Parathyroid adenoma (tissue), 2 donors: ENCODE data around the gene ISG20L2.
"Not testable (repeated sequence)": the region's sequence is repeated elsewhere in the genome, so short reads cannot be mapped to it uniquely, and the experiment has no call there.

Experiments
- H2AFZ ChIP-seq: fragments of 300-600 bp; sonication (generic); one replicate; pipeline ENCODE4 v1.7.0; 2017; ENCODE audit warnings: antibody characterized with exemption, mild to moderate bottlenecking
- H3K27ac ChIP-seq: fragments of 300-600 bp; sonication (generic); one replicate; pipeline ENCODE4 v1.7.0; 2017
- H3K27me3 ChIP-seq: fragments of 300-600 bp; sonication (generic); one replicate; pipeline ENCODE4 v1.7.0; 2017; ENCODE audit warnings: low read length; ENCODE audit not compliant: control insufficient read depth, insufficient read depth
- H3K36me3 ChIP-seq: fragments of 300-600 bp; sonication (generic); one replicate; pipeline ENCODE4 v1.7.0; 2017; ENCODE audit warnings: low read length; ENCODE audit not compliant: control insufficient read depth, insufficient read depth
- H3K4me1 ChIP-seq: fragments of 300-600 bp; sonication (generic); one replicate; pipeline ENCODE4 v1.7.0; 2017; ENCODE audit warnings: control low read depth
- H3K4me2 ChIP-seq: fragments of 300-600 bp; sonication (generic); one replicate; pipeline ENCODE4 v1.7.0; 2017; ENCODE audit warnings: low read length
- H3K4me3 ChIP-seq: fragments of 300-600 bp; sonication (generic); one replicate; pipeline ENCODE4 v1.7.0; 2017; ENCODE audit warnings: low read depth, low read length
- H3K79me2 ChIP-seq: fragments of 300-600 bp; sonication (generic); one replicate; pipeline ENCODE4 v1.7.0; 2017; ENCODE audit warnings: control low read depth
- H3K9ac ChIP-seq: fragments of 300-600 bp; sonication (generic); one replicate; pipeline ENCODE4 v1.7.0; 2017; ENCODE audit warnings: mild to moderate bottlenecking
- H3K9me3 ChIP-seq: fragments of 300-600 bp; sonication (generic); one replicate; pipeline ENCODE4 v1.7.0; 2017; ENCODE audit warnings: low read length; ENCODE audit not compliant: control insufficient read depth
- TF ChIP-seq, protein P1 (sequence below): fragments of 300-600 bp; sonication (generic); IDR thresholded peaks from one replicate; pipeline ENCODE4 v1.7.0; 2017; ENCODE audit warnings: antibody characterized with exemption, mild to moderate bottlenecking
- donor health status: primary hyperparathyroidism.

The ISG20L2 gene

GRCh38 chr1:156767879-156768604, 39.5 kb upstream of the ISG20L2 start:
- peak overlapping the region; percentile 88 for H3K9ac ChIP-seq
- TF ChIP-seq, protein P1, sequence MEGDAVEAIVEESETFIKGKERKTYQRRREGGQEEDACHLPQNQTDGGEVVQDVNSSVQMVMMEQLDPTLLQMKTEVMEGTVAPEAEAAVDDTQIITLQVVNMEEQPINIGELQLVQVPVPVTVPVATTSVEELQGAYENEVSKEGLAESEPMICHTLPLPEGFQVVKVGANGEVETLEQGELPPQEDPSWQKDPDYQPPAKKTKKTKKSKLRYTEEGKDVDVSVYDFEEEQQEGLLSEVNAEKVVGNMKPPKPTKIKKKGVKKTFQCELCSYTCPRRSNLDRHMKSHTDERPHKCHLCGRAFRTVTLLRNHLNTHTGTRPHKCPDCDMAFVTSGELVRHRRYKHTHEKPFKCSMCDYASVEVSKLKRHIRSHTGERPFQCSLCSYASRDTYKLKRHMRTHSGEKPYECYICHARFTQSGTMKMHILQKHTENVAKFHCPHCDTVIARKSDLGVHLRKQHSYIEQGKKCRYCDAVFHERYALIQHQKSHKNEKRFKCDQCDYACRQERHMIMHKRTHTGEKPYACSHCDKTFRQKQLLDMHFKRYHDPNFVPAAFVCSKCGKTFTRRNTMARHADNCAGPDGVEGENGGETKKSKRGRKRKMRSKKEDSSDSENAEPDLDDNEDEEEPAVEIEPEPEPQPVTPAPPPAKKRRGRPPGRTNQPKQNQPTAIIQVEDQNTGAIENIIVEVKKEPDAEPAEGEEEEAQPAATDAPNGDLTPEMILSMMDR, result no peak
- H3K4me1 ChIP-seq, result peaks cover 6% of the 10 kb centered on the region
- H3K79me2 ChIP-seq, result peaks cover 22% of the 10 kb centered on the region
- H3K4me2 ChIP-seq, result peak overlapping the region; percentile 77
- H3K27me3 ChIP-seq, result no peaks in the 10 kb centered on the region
- H3K27ac ChIP-seq, result peak overlapping the region; percentile 91
- H3K4me3 ChIP-seq, result peak overlapping the region; percentile 96
- no peaks in the 10 kb centered on the region for H3K9me3 ChIP-seq
- H3K36me3 ChIP-seq, result no peaks in the 10 kb centered on the region
- H2AFZ ChIP-seq, result peak overlapping the region; percentile 52

DNA sequence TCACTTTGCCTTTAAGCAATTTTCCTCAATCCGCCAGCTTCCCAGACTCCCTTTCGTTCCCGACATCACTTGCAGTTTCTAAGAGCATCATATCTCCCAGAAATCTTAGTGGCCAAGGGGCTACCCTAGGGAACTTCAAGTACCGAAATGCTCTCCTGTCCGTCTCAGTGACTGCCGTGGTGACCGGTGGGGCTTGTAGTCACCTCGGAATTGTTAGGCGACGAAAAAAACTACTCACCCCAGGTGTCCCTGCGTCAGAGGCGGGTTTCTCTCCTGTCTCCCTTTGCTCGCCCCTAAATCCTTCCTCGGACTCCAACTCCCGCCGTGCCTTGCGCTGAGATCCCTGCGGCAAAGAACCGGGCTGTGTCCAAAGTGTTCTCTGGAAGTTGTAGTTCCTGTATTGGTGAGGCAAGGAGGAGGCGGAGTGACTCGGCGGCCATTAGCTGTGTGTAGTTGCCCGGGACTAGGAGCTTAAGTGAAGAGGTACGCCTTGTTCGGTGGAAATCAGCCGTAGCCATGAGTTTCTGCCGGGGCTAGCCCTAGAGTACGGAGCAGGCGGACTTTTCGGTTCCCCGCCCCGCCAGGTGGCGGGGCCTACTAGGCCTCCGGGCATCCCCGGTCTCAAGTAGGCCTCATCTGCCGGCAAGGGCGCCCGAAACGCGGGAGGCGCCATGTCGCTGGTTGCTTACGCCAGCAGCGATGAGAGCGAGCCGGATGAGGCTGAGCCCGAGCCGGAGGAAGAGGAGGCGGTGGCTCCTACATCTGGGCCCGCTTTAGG, 38.7 kb upstream of the ISG20L2 start, which contains the start of gene PRCC:
TSS of gene PRCC (plus strand) at position 435 of the 778 bp plus-strand sequence. CDS start at position 672, 237 bp downstream.
- H3K9me3 ChIP-seq, result no peaks in the 10 kb centered on the region
- TF ChIP-seq, protein P1, result no peak
- peak within 1 kb of the TSS; percentile 77 for H3K4me2 ChIP-seq
- H3K9ac ChIP-seq, result peak within 1 kb of the TSS; percentile 88
- no peaks in the 10 kb centered on the region for H3K27me3 ChIP-seq
- H3K4me1 ChIP-seq, result no peaks in the 10 kb centered on the region
- H3K27ac ChIP-seq, result peak within 1 kb of the TSS; percentile 91
- H3K36me3 ChIP-seq, result no peaks in the 10 kb centered on the region
- H3K4me3 ChIP-seq, result peak within 1 kb of the TSS; percentile 96
- peak within 1 kb of the TSS; percentile 52 for H2AFZ ChIP-seq
- H3K79me2 ChIP-seq, result peaks cover 21% of the 10 kb centered on the region

- peak overlapping the region; percentile 91 for H3K27ac ChIP-seq
- H3K4me2 ChIP-seq, result peak overlapping the region; percentile 76
- H3K4me3 ChIP-seq, result peak overlapping the region; percentile 96
- peak overlapping the region; percentile 7 for H3K9ac ChIP-seq
- no peaks in the 10 kb centered on the region for H3K4me1 ChIP-seq
- peak overlapping the region; percentile 43 for H2AFZ ChIP-seq
- no peaks in the 10 kb centered on the region for H3K36me3 ChIP-seq
- TF ChIP-seq, protein P1, result no peak
- no peaks in the 10 kb centered on the region for H3K27me3 ChIP-seq
- H3K79me2 ChIP-seq, result peaks cover 21% of the 10 kb centered on the region
- H3K9me3 ChIP-seq, result no peaks in the 10 kb centered on the region
Measured at GRCh38 chr1:156766298-156767100, 37.9 kb upstream of the ISG20L2 start.

DNA sequence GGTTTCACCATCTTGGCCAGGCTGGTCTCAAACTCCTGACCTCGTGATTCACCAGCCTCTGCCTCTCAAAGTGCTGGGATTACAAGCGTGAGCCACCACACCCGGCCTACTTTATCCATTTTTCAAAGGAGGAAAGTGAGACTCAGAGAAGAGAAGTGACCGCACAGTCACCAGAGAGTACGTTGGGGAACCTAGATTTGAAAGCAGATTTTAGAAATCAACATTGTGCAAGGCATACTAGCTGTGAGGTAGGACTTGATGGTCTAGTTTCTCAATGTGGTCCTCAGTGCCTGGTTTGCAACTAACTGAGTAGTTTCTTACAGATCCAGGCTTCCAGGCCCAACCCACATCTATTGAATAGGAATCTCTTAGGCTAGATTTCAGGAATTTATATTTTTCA, 37.1 kb upstream of the ISG20L2 start:
- H2AFZ ChIP-seq, result peak overlapping the region; percentile 43
- TF ChIP-seq, protein P1, result no peak
- no peaks in the 10 kb centered on the region for H3K27me3 ChIP-seq
- H3K79me2 ChIP-seq, result peaks cover 14% of the 10 kb centered on the region
- H3K36me3 ChIP-seq, result no peaks in the 10 kb centered on the region
- H3K27ac ChIP-seq, result peak overlapping the region; percentile 91
- no peak overlapping the region for H3K9ac ChIP-seq
- no peaks in the 10 kb centered on the region for H3K9me3 ChIP-seq
- H3K4me1 ChIP-seq, result peaks cover 2% of the 10 kb centered on the region
- H3K4me2 ChIP-seq, result peak overlapping the region; percentile 76
- H3K4me3 ChIP-seq, result peak overlapping the region; percentile 96

DNA sequence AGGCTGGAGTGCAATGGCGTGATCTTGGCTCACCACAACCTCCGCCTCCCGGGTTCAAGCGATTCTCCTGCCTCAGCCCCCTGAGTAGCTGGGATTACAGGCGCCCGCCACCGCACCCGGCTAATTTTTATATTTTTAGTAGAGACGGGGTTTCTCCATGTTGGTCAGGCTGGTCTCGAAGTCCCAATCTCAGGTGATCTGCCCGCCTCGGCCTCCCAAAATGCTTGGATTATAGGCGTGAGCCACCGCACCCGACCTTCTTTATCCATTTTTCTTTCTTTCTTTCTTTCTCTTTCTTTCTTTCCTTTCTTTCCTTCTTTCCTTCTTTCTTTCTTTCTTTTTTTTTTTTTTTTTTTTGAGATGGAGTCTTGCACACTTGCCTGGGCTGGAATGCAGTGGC, 36.6 kb upstream of the ISG20L2 start:
- not testable (repeated sequence) for H3K36me3 ChIP-seq, H3K27me3 ChIP-seq, H3K27ac ChIP-seq, H3K9me3 ChIP-seq, H2AFZ ChIP-seq, H3K4me1 ChIP-seq, H3K4me2 ChIP-seq, H3K79me2 ChIP-seq, H3K9ac ChIP-seq, H3K4me3 ChIP-seq
